ENCODE results near the gene JKAMP.
A peak's percentile ranks its signal among the peaks of the same experiment; 100 is the strongest.

Gene JKAMP

GRCh38 chr14:59483363-59483762, 954 bp upstream of the JKAMP start:
- DNase-seq (ENCODE audit: low spot score in 2 of 2), result no peak
- H3K9me3 Mint-ChIP-seq, result no peaks in the 10 kb centered on the region

GRCh38 chr14:59484639-59485175, 390 bp downstream of the JKAMP start:
- ATAC-seq (replicated peaks; ENCODE audit: extremely low read depth, poor library complexity, severe bottlenecking) (peak; percentile 44), DNase-seq (ENCODE audit: low spot score in 2 of 2) (no peak)
- peak overlapping the region; percentile 88 for H3K4me3 Mint-ChIP-seq
- H3K36me3 Mint-ChIP-seq (ENCODE audit: insufficient read depth), result peaks cover 19% of the 10 kb centered on the region
- peaks cover 56% of the 10 kb centered on the region for H3K4me1 Mint-ChIP-seq
- H3K27me3 Mint-ChIP-seq, result no peaks in the 10 kb centered on the region
- peak overlapping the region; percentile 74 for H3K27ac Mint-ChIP-seq (ENCODE audit: low read depth)
- H3K9me3 Mint-ChIP-seq, result no peaks in the 10 kb centered on the region

More at GRCh38 chr14:59483363-59483762, 954 bp upstream of the JKAMP start:
- H3K36me3 Mint-ChIP-seq (ENCODE audit: insufficient read depth), result peaks cover 8% of the 10 kb centered on the region
- H3K4me3 Mint-ChIP-seq, result peak overlapping the region; percentile 88
- no peaks in the 10 kb centered on the region for H3K27me3 Mint-ChIP-seq
- peaks cover 43% of the 10 kb centered on the region for H3K4me1 Mint-ChIP-seq
- ATAC-seq (replicated peaks; ENCODE audit: extremely low read depth, poor library complexity, severe bottlenecking), result peak; percentile 1
- H3K27ac Mint-ChIP-seq (ENCODE audit: low read depth), result peak overlapping the region; percentile 41

- H3K36me3 Mint-ChIP-seq (ENCODE audit: insufficient read depth), result peaks cover 40% of the 10 kb centered on the region
- no peaks in the 10 kb centered on the region for H3K9me3 Mint-ChIP-seq
- ATAC-seq (replicated peaks; ENCODE audit: extremely low read depth, poor library complexity, severe bottlenecking), result no peak
- no peak overlapping the region for H3K4me3 Mint-ChIP-seq
- no peaks in the 10 kb centered on the region for H3K27me3 Mint-ChIP-seq
- peaks cover 42% of the 10 kb centered on the region for H3K4me1 Mint-ChIP-seq
- H3K27ac Mint-ChIP-seq (ENCODE audit: low read depth), result no peak overlapping the region
- no peak for DNase-seq (ENCODE audit: low spot score in 2 of 2)
These were observed 6.4 kb downstream of the JKAMP start for GRCh38 chr14:59490756-59491155.

GRCh38 chr14:59492384-59492783, 8.1 kb downstream of the JKAMP start:
- no peak overlapping the region for H3K4me3 Mint-ChIP-seq
- peaks cover 44% of the 10 kb centered on the region for H3K4me1 Mint-ChIP-seq
- ATAC-seq (replicated peaks; ENCODE audit: extremely low read depth, poor library complexity, severe bottlenecking), result no peak
- DNase-seq (ENCODE audit: low spot score in 2 of 2), result no peak
- H3K9me3 Mint-ChIP-seq, result no peaks in the 10 kb centered on the region
- H3K27ac Mint-ChIP-seq (ENCODE audit: low read depth), result no peak overlapping the region
- peaks cover 51% of the 10 kb centered on the region for H3K36me3 Mint-ChIP-seq (ENCODE audit: insufficient read depth)
- H3K27me3 Mint-ChIP-seq, result no peaks in the 10 kb centered on the region

GRCh38 chr14:59500732-59501131, 16.4 kb downstream of the JKAMP start:
- ATAC-seq (replicated peaks; ENCODE audit: extremely low read depth, poor library complexity, severe bottlenecking), result no peak
- Mint-ChIP-seq H3K9me3 (no peaks in the 10 kb centered on the region), H3K4me3 (no peak overlapping the region), H3K36me3 (ENCODE audit: insufficient read depth) (peaks cover 27% of the 10 kb centered on the region), H3K4me1 (peaks cover 11% of the 10 kb centered on the region), H3K27ac (ENCODE audit: low read depth) (no peak overlapping the region), H3K27me3 (no peaks in the 10 kb centered on the region)
- no peak for DNase-seq (ENCODE audit: low spot score in 2 of 2)

GRCh38 chr14:59503256-59503655, 18.9 kb downstream of the JKAMP start:
- DNase-seq (ENCODE audit: low spot score in 2 of 2) (no peak), ATAC-seq (replicated peaks; ENCODE audit: extremely low read depth, poor library complexity, severe bottlenecking) (no peak)
- Mint-ChIP-seq H3K36me3 (ENCODE audit: insufficient read depth) (peaks cover 18% of the 10 kb centered on the region), H3K4me1 (peaks cover 5% of the 10 kb centered on the region), H3K27ac (ENCODE audit: low read depth) (no peak overlapping the region), H3K4me3 (no peak overlapping the region), H3K9me3 (no peaks in the 10 kb centered on the region), H3K27me3 (no peaks in the 10 kb centered on the region)

GRCh38 chr14:59507063-59507751, 22.9 kb downstream of the JKAMP start:
- no peak overlapping the region for H3K27ac Mint-ChIP-seq (ENCODE audit: low read depth)
- H3K4me3 Mint-ChIP-seq, result no peak overlapping the region
- H3K4me1 Mint-ChIP-seq, result peaks cover 5% of the 10 kb centered on the region
- peaks cover 27% of the 10 kb centered on the region for H3K27me3 Mint-ChIP-seq
- ATAC-seq (replicated peaks; ENCODE audit: extremely low read depth, poor library complexity, severe bottlenecking), result no peak
- no peaks in the 10 kb centered on the region for H3K9me3 Mint-ChIP-seq
- peak in 1 of 2 donors; percentile 18 for DNase-seq (ENCODE audit: low spot score in 2 of 2)
- H3K36me3 Mint-ChIP-seq (ENCODE audit: insufficient read depth), result peaks cover 3% of the 10 kb centered on the region

GRCh38 chr14:59507752-59508103, 23.4 kb downstream of the JKAMP start:
- no peak overlapping the region for H3K4me3 Mint-ChIP-seq
- no peak for ATAC-seq (replicated peaks; ENCODE audit: extremely low read depth, poor library complexity, severe bottlenecking)
- peaks cover 32% of the 10 kb centered on the region for H3K27me3 Mint-ChIP-seq

GRCh38 chr14:59509101-59509500, 24.8 kb downstream of the JKAMP start:
- Mint-ChIP-seq H3K4me1 (peaks cover 2% of the 10 kb centered on the region), H3K27me3 (peaks cover 43% of the 10 kb centered on the region), H3K27ac (ENCODE audit: low read depth) (no peak overlapping the region), H3K9me3 (no peaks in the 10 kb centered on the region), H3K36me3 (ENCODE audit: insufficient read depth) (peaks cover 4% of the 10 kb centered on the region), H3K4me3 (no peak overlapping the region)
- no peak for ATAC-seq (replicated peaks; ENCODE audit: extremely low read depth, poor library complexity, severe bottlenecking)
- no peak for DNase-seq (ENCODE audit: low spot score in 2 of 2)

More at GRCh38 chr14:59507752-59508103, 23.4 kb downstream of the JKAMP start:
- Mint-ChIP-seq H3K36me3 (ENCODE audit: insufficient read depth) (peaks cover 4% of the 10 kb centered on the region), H3K4me1 (peaks cover 5% of the 10 kb centered on the region), H3K27ac (ENCODE audit: low read depth) (no peak overlapping the region), H3K9me3 (no peaks in the 10 kb centered on the region)
- DNase-seq (ENCODE audit: low spot score in 2 of 2), result no peak

- H3K36me3 Mint-ChIP-seq (ENCODE audit: insufficient read depth), result peaks cover 4% of the 10 kb centered on the region
- no peak for DNase-seq (ENCODE audit: low spot score in 2 of 2)
- peaks cover 52% of the 10 kb centered on the region for H3K27me3 Mint-ChIP-seq
These were observed 25.7 kb downstream of the JKAMP start for GRCh38 chr14:59510001-59510400.

GRCh38 chr14:59510966-59511365, 26.6 kb downstream of the JKAMP start:
- ATAC-seq (replicated peaks; ENCODE audit: extremely low read depth, poor library complexity, severe bottlenecking), result no peak
- Mint-ChIP-seq H3K27me3 (peaks cover 62% of the 10 kb centered on the region), H3K36me3 (ENCODE audit: insufficient read depth) (peaks cover 4% of the 10 kb centered on the region), H3K27ac (ENCODE audit: low read depth) (no peak overlapping the region), H3K4me1 (no peaks in the 10 kb centered on the region), H3K9me3 (no peaks in the 10 kb centered on the region), H3K4me3 (no peak overlapping the region)
- no peak for DNase-seq (ENCODE audit: low spot score in 2 of 2)

More at GRCh38 chr14:59510001-59510400, 25.7 kb downstream of the JKAMP start:
- Mint-ChIP-seq H3K27ac (ENCODE audit: low read depth) (no peak overlapping the region), H3K9me3 (no peaks in the 10 kb centered on the region), H3K4me3 (no peak overlapping the region), H3K4me1 (no peaks in the 10 kb centered on the region)
- ATAC-seq (replicated peaks; ENCODE audit: extremely low read depth, poor library complexity, severe bottlenecking), result no peak

GRCh38 chr14:59511916-59512575, 27.7 kb downstream of the JKAMP start:
- ATAC-seq (replicated peaks; ENCODE audit: extremely low read depth, poor library complexity, severe bottlenecking) (no peak), DNase-seq (ENCODE audit: low spot score in 2 of 2) (no peak)
- Mint-ChIP-seq H3K9me3 (no peaks in the 10 kb centered on the region), H3K27me3 (peaks cover 70% of the 10 kb centered on the region), H3K4me3 (no peak overlapping the region), H3K36me3 (ENCODE audit: insufficient read depth) (peaks cover 4% of the 10 kb centered on the region), H3K27ac (ENCODE audit: low read depth) (no peak overlapping the region), H3K4me1 (no peaks in the 10 kb centered on the region)

GRCh38 chr14:59520224-59520623, 35.9 kb downstream of the JKAMP start:
- no peaks in the 10 kb centered on the region for H3K36me3 Mint-ChIP-seq (ENCODE audit: insufficient read depth)

More at GRCh38 chr14:59520224-59520623, 35.9 kb downstream of the JKAMP start:
- DNase-seq (ENCODE audit: low spot score in 2 of 2) (no peak), ATAC-seq (replicated peaks; ENCODE audit: extremely low read depth, poor library complexity, severe bottlenecking) (no peak)
- Mint-ChIP-seq H3K9me3 (no peaks in the 10 kb centered on the region), H3K27ac (ENCODE audit: low read depth) (no peak overlapping the region), H3K4me1 (no peaks in the 10 kb centered on the region), H3K27me3 (peaks cover 16% of the 10 kb centered on the region), H3K4me3 (no peak overlapping the region)

All from central memory CD8-positive, alpha-beta T cell (primary cell).